GM21360 (cell line): ENCODE measurements around the gene MYH9.
"Not testable (repeated sequence)": the region's sequence is repeated elsewhere in the genome, so short reads cannot be mapped to it uniquely, and the experiment has no call there.

Experiments
- ATAC-seq: cut with Tn5 transposase; IDR thresholded peaks from one replicate; pipeline ENCODE4 v1.9.1; 2021; ENCODE audit warnings: mild to moderate bottlenecking, moderate library complexity; ENCODE audit not compliant: unreplicated experiment

The MYH9 gene

GRCh38 chr22:36281781-36282327, 105.9 kb downstream of the MYH9 start:
- no peak for ATAC-seq

DNA sequence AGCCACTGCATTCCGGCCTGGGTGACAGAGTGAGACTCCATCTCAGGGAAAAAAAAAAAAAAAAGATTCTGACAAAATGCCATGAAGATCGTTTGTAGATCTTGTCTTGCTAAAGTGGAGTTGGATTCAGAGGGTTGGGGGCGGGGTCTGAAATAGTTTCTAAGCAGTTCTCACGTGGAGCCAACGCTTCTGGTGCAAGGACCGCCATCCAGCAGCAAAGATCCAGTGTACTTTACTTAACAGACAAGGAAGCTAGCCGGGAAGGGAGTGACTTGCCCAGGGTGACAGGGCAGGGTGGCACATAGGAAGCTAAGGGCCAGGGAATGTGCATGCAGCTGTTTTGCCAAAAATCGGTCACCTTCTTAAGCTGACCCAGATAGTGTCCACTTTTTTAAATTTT, 107.4 kb downstream of the MYH9 start:
- ATAC-seq, result no peak

DNA sequence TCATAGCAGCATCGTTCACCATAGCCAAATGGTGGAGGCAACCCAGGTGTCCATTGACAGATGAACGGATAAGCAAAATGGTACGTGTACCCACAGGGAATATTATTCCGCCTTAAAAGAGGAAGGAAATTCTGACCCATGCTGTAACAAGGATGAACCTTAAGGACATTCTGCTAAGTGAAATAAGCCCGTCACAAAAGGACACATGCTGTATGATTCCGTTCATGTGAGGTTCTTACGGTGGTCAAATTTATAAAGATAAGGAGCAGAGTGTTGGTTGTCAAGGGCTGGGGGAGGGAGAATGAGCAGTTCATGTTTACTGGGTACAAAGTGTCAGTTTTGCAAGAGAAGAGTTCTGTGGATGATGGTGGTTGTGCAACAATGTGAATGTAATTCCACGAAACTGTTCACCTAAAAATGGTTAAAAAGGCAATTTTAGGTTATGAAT, 108.5 kb downstream of the MYH9 start:
- ATAC-seq, result no peak

DNA sequence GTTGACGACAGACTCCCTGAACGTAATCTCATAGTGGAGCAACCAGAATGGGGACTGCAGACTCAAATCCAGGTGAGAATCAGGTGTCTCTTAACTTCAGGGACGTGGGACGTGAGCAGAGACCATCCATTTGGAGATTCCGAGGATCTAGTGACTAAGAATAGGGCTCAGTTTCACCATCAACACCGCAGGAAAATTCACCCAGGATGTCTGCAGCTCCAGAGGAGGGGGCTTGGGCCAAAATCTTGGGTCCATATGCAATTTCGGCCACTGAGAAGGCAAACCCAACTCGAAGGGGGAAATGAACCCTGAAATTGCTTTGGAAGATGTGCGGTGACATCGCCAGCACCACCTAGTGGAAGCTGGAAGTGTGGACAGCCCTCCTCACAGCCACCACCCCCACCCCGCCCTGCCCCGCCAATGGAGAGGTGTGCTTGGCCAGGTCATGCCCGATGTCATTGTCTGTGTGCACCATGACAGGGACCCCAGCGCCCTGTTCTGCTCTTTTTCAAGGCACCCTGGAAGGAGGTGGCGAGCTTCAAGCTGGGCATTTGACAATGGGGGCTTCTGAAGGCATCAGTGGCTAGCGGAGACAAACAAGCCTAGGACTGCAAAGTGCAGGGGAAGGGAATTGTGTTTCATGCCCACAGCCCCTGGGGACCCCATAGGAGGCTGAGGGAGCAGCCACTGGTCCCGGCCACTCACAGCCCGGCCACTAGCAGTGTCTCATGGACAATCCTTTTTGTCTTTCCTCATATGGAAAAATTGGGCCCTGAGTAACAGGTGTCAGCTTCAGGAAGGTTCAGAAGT, 110.1 kb downstream of the MYH9 start:
- ATAC-seq, result no peak

DNA sequence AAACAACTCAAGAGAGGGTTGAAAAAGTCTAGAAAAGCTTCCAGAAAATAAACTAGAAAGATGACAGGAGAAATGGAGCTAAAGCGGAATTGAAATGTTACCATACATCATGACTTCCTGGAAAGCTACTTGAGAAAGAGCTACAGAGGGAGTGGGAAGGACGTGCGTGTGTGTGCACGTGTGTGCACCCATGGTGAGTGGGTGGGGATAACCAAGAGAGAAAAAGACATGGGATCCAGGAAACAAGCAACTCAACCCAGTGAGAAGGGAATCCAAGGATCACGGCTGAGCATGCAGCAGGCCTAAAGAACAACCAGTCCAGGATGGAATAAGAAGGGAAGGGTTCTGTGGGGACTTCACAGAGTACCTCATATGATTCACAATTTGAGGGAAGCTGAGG, 113.2 kb downstream of the MYH9 start:
- no peak for ATAC-seq

- ATAC-seq, result not testable (repeated sequence)
Measured at GRCh38 chr22:36271951-36272350, 115.8 kb downstream of the MYH9 start.

DNA sequence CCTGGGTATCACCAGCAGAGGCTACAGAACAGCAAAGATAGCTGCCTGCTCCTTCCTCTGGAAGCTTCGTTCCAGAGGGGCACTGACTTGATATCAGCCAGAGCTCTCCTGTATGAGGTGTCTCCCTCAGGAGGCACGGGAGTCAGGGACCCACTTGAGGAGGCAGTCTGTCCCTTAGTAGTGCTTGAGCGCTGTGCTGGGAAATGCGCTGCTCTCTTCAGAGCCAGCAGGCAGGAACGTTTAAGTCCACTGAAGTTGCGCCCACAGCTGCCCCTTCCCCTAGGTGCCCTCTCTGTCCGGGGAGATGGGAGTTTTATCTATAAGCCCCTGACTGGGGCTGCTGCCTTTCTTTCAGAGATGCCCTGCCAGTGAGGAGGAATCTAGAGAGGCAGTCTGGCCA, 116.5 kb downstream of the MYH9 start:
- not testable (repeated sequence) for ATAC-seq

GRCh38 chr22:36267896-36268485, 119.8 kb downstream of the MYH9 start:
- no peak for ATAC-seq

DNA sequence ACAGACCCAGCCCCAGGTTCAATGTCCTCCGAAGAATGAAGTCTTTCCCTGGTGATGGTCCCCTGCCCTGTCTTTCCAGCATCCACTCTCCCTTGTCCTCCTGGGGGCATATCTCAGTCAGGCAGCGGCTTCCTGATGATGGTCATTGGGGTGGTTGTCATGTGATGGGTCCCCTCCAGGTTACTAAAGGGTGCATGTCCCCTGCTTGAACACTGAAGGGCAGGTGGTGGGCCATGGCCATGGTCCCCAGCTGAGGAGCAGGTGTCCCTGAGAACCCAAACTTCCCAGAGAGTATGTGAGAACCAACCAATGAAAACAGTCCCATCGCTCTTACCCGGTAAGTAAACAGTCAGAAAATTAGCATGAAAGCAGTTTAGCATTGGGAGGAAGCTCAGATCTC, 120.7 kb downstream of the MYH9 start:
- no peak for ATAC-seq

GRCh38 chr22:36263886-36264664, 123.7 kb downstream of the MYH9 start:
- ATAC-seq, result not testable (repeated sequence)

DNA sequence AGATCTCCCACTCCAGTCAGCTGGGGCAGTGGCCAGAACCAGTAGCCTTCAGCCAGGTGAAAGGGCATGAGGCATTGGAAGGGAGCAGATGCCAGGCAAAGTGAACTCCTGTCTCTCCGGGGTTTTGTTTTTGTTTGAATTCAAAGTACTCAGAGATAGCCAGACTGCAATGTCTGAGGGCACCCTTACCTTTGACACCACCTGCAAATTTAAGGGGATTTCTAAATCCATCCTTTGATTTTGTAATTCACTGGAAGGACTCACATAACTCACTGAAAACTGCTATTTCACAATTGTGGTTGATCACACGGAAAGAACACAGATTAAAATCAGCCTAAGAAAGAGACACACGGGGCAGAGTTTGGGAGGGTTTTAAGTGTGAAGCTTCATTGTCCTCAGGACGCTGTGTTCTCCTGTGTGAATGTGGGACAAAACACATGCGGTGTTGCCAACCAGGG, 124.5 kb downstream of the MYH9 start:
- not testable (repeated sequence) for ATAC-seq

GRCh38 chr22:36262307-36262706, 125.5 kb downstream of the MYH9 start:
- not testable (repeated sequence) for ATAC-seq

GRCh38 chr22:36261675-36262074, 126.1 kb downstream of the MYH9 start:
- ATAC-seq, result not testable (repeated sequence)

DNA sequence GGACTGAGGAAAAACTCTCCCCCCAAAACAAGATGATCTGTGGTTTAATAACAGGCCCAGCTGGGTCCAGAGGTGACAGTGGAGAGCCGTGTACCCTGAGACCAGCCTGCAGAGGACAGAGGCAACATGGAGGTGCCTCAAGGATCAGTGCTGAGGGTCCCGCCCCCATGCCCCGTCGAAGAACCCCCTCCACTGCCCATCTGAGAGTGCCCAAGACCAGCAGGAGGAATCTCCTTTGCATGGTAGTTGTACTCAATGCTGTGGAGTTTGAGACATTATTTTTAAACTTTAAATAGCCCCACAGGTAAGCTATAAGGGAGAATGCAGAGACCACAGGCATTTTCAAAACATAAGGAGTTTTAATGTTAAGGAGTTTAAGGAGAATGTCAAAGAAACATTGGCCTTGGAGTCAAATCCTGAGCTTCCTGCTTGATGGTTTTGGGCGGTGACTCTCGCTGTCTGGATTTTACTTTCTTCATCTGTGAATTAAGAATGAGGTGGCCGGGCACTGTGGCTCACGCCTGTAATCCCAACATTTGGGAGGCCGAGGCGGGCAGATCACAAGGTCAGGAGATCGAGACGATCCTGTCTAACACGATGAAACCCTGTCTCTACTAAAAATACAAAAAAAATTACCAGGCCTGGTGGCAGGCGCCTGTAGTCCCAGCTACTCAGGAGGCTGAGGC, 128.0 kb downstream of the MYH9 start:
- no peak for ATAC-seq

DNA sequence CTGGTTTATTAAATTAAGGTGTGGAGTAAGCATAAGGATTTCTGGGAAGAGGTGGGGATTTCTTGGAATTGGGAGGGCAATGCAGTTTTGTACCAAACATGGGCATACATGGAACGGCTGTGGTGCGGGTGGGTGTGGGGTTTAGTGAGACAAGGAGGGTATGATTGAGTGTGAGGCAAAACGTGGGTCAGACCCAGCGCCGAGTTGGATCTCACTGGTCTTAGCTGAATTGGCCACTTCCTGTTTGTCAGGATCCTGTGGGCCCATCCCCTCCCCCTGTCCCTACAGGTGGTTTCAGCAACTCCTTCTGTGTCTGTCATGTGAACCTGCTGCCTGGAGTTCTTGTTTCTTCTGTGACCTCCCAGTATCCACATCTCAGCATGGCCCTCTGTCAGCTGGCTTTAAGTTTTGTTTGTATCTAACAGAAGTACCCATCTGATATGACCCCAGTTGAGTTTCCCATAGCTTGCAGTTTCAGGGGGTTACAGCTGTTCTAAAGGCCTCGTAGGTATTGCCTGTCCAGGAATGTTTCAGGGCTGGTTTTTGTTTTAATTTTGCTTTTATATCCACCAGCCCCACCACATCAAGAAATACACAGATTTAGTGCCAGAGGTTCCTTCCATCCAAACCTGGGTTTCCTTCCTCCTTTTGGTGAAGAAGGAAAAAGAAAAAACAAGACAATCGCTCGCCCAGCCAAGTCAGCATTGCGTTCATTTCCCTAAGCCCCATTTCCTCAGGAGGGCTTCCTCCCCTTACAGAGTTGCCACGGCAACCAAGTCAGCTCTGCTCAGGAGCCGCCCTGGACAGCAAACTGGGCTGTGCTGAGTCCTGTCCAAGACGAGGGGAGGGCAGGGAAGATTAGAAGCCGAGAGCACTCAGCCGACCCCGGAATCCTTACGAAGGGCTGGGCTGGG, 128.8 kb downstream of the MYH9 start:
- ATAC-seq, result no peak

DNA sequence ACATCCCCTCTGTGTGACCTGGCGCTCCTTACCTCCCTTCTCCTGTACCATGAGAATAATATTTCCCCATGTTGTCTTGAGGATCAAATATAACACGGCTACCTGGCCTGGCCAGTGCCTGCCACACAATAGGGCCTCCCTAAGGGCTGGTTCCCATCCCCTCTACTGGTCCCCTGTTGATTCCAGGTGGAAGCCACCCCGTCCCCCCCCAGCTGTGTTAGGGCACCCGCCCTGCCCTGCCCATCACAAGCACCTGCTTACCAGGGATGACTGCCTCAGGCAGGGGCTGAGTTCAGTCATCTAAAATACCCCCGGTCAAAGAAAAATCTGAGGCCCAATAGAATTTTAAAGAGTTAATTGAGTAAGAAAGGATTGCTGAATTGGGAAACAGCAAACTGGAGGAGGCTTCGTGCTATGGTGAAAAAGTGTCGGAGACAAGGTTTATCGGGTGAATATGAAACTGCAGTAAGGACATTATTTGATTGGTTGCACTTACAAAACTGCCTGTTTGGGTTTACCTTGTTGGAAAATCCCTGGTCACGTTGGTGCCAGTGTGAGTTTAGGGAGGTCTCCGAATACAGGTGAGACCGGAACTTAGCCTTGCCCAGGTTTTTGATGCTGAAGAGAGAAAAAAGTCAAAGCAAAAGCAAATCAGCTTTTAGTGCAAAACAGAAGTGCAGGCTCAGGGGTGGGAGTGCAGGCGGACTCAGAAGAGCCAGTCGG, 129.7 kb downstream of the MYH9 start:
- ATAC-seq, result no peak

- ATAC-seq, result no peak
Measured at GRCh38 chr22:36257308-36257707, 130.5 kb downstream of the MYH9 start.

DNA sequence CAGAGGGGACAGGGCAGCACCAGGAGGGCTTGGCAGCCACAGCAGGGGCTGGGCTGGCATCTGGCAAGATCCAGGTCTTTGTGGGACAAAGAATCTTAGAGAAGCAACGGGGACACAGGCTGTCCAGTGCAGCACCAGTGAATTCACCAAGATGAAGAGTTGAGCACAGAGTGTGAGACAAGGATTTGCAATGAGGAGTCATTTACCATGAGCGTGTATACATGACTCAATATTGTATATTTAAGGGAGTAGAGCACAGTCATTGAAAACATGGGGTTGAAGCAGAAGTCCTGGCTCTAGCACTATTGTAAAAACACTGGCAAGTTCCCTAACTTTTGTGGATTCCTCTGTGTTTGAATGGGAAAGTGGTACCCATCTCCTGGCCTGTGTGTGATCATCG, 131.3 kb downstream of the MYH9 start:
- ATAC-seq, result no peak

GRCh38 chr22:36255572-36255971, 132.2 kb downstream of the MYH9 start:
- not testable (repeated sequence) for ATAC-seq
